ENCODE results near the gene KRTAP4-6. TPM values are rescaled to one million over a fixed set of nuclear protein-coding genes. Genes with fewer than 3 reads are reported as not detected.
"Not testable (repeated sequence)": the region's sequence is repeated elsewhere in the genome, so short reads cannot be mapped to it uniquely, and the experiment has no call there.

The KRTAP4-6 gene
- not detected for total RNA-seq
- not detected for polyA plus RNA-seq
- long read RNA-seq, donor 1: 0 reads
- long read RNA-seq, donor 2: 0 reads
- long read RNA-seq, donor 3: 0 reads

DNA sequence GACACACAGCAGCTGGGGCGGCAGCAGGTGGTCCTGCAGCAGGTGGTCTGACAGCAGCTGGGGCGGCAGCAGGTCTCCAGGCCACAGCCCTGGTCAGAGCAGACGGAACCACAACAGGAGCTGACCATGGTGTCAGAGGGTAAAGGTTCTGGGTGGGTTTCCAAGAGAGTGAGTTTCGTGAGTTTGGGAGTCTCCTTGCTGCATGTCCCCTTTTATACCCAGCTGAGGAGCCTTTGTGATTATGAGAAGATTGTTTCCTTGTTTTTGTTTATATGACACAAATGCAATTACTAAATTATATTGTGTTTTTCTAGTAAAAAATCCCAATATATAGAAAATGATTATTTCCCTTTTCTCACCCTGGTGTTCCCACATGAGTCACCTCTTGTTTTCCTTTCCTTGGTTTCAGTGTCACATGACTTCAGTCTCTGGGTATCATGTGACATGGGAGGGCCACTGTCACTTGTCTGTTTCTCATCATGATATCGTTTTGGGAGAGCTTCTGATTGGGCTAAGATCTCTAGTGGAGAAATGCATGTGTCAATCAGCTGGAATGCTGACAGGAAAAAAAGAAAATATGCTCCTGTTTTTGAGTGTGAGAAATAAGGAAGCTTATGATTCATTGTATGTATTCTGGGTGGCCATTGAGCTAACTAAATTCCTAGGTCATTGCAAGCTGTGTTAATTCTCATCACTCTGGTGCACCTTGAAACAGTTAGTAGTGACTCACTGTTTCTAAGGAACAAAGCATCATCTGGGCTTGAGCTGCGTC lies at the start of gene KRTAP4-6:
Gene KRTAP4-6, minus strand, starts transcription at position 185 of the 772 bp plus-strand sequence. Its CDS starts 57 bp downstream, at position 128.
- DNase-seq: no peak
- intact Hi-C loops (cut with DNase I): no loop called here
- no peaks in the 10 kb centered on the region for H3K36me3 ChIP-seq
- H3K4me1 ChIP-seq (ENCODE audit: insufficient read depth): no peaks in the 10 kb centered on the region
- 81 to 88% (median 86%) methylated on average over 6 of the region's 6 CpGs for WGBS, 3 donors
- no peaks in the 10 kb centered on the region for H3K27me3 ChIP-seq
- no peaks in the 10 kb centered on the region for H3K9me3 ChIP-seq
- no peak within 1 kb of the TSS for H3K4me3 ChIP-seq
- no peak within 1 kb of the TSS for H3K27ac ChIP-seq
- no peak for TF ChIP-seq EP300 (IDR thresholded peaks at IDR 0.05)
- TF ChIP-seq, protein P1, sequence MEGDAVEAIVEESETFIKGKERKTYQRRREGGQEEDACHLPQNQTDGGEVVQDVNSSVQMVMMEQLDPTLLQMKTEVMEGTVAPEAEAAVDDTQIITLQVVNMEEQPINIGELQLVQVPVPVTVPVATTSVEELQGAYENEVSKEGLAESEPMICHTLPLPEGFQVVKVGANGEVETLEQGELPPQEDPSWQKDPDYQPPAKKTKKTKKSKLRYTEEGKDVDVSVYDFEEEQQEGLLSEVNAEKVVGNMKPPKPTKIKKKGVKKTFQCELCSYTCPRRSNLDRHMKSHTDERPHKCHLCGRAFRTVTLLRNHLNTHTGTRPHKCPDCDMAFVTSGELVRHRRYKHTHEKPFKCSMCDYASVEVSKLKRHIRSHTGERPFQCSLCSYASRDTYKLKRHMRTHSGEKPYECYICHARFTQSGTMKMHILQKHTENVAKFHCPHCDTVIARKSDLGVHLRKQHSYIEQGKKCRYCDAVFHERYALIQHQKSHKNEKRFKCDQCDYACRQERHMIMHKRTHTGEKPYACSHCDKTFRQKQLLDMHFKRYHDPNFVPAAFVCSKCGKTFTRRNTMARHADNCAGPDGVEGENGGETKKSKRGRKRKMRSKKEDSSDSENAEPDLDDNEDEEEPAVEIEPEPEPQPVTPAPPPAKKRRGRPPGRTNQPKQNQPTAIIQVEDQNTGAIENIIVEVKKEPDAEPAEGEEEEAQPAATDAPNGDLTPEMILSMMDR (IDR thresholded peaks at IDR 0.05): no peak
- TF ChIP-seq POLR2A (IDR thresholded peaks at IDR 0.05): no peak

DNA sequence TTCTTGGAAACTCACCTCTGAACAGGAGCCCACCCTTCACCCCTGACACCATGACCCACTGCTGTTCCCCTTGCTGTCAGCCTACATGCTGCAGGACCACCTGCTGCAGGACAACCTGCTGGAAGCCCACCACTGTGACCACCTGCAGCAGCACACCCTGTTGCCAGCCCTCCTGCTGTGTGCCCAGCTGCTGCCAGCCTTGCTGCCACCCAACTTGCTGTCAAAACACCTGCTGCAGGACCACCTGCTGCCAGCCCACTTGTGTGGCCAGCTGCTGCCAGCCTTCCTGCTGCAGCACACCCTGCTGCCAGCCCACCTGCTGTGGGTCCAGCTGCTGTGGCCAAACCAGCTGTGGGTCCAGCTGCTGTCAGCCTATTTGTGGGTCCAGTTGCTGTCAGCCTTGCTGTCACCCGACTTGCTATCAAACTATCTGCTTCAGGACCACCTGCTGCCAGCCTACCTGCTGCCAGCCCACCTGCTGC lies 49.5 kb upstream of the KRTAP4-6 start, which contains the start of gene KRTAP9-1:
Gene KRTAP9-1, plus strand, starts transcription at position 51 of the 482 bp plus-strand sequence. Its CDS starts 0 bp downstream, at position 51.
- 68 to 91% (median 82%) methylated on average over 1 of the region's 1 CpG for WGBS, 3 donors

DNA sequence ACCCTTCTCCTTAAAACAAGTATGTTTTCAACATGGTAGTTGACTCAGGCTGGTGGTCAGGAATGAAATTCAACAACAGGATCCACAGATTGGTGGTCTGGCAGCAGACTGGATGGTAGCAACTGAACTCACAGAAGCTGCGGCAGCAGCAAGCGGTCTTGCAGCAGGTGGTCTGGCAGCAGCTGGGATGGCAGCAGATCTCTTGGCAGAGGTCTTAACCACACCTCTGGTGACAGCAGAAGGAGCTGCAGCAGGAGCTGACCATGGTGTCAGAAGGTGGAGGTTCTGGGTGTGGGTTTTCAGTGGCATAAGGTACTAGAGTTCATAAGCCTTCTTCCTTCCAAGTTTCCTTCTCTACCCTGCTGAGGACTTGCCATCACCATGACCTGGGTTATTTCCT lies 46.5 kb upstream of the KRTAP4-6 start:
- no peaks in the 10 kb centered on the region for H3K4me1 ChIP-seq (ENCODE audit: insufficient read depth)
- no peaks in the 10 kb centered on the region for H3K9me3 ChIP-seq
- DNase-seq: no peak
- intact Hi-C loops (cut with DNase I): no loop called here
- no peaks in the 10 kb centered on the region for H3K27me3 ChIP-seq
- 76 to 79% (median 78%) methylated on average over 2 of the region's 2 CpGs for WGBS, 3 donors
- H3K36me3 ChIP-seq: no peaks in the 10 kb centered on the region
- TF ChIP-seq POLR2A (IDR thresholded peaks at IDR 0.05) (no peak), EP300 (IDR thresholded peaks at IDR 0.05) (no peak)
- TF ChIP-seq, protein P1 (IDR thresholded peaks at IDR 0.05): no peak
- H3K4me3 ChIP-seq: no peak overlapping the region
- no peak overlapping the region for H3K27ac ChIP-seq

More for the DNA sequence above, 49.5 kb upstream of the KRTAP4-6 start, which contains the start of gene KRTAP9-1:
- H3K9me3 ChIP-seq; intact Hi-C loops (cut with DNase I); H3K4me3 ChIP-seq; H3K27me3 ChIP-seq; H3K27ac ChIP-seq; H3K4me1 ChIP-seq (ENCODE audit: insufficient read depth); H3K36me3 ChIP-seq; DNase-seq: not testable (repeated sequence)

DNA sequence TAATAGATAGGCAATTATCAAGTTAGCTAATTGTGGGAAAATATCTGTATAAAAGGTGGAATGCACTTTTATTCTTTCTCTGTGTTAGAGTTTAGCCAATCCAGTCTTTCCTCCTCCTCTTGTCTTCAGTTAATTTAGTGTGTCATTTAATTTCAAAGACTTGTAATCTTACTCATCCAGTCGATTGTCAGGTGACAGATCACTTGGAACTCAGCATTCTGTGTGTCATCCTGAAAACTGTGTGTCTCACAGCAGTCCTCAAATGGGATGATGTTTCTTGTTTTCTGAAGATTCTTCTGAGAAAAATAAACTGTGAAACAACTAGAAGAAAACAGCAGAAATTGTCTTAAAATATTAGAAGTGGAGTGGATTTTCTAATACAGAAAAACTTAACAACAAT lies 44.7 kb upstream of the KRTAP4-6 start:
- H3K4me3 ChIP-seq: no peak overlapping the region
- no peaks in the 10 kb centered on the region for H3K36me3 ChIP-seq
- DNase-seq: no peak
- no peaks in the 10 kb centered on the region for H3K4me1 ChIP-seq (ENCODE audit: insufficient read depth)
- intact Hi-C loops (cut with DNase I): no loop called here
- WGBS, 3 donors: 64 to 67% (median 67%) methylated on average over 1 of the region's 1 CpG
- H3K27me3 ChIP-seq: no peaks in the 10 kb centered on the region
- no peak overlapping the region for H3K27ac ChIP-seq
- TF ChIP-seq POLR2A (IDR thresholded peaks at IDR 0.05): no peak
- no peak for TF ChIP-seq EP300 (IDR thresholded peaks at IDR 0.05)
- TF ChIP-seq, protein P1 (IDR thresholded peaks at IDR 0.05): no peak
- no peaks in the 10 kb centered on the region for H3K9me3 ChIP-seq

DNA sequence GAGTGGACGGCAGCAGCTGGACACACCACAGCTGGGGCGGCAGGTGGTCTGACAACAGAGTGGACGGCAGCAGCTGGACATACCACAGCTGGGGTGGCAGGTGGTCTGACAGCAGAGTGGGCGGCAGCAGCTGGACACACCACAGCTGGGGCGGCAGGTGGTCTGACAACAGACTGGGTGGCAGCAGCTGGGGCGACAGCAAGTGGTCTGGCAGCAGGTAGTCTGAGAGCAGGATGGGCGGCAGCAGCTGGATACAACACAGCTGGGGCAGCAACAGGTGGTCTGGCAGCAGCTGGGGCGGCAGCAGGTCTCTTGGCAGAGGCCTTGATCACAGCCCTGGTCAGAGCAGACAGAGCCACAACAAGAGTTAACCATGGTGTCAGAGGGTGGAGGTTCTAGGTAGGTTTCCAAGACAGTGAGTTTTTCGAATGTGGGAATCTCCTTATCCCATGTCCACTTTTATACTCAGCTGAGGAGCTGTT lies 44.2 kb upstream of the KRTAP4-6 start, which contains the start of gene KRTAP4-1:
Gene KRTAP4-1, minus strand, starts transcription at position 432 of the 482 bp plus-strand sequence. Its CDS starts 57 bp downstream, at position 375.
- TF ChIP-seq, protein P1 (IDR thresholded peaks at IDR 0.05): no peak
- TF ChIP-seq EP300 (IDR thresholded peaks at IDR 0.05) (no peak), POLR2A (IDR thresholded peaks at IDR 0.05) (no peak)
- 40 to 49% (median 47%) methylated on average over 9 of the region's 9 CpGs for WGBS, 3 donors
- H3K27ac ChIP-seq: no peak within 1 kb of the TSS
- DNase-seq: no peak
- no peaks in the 10 kb centered on the region for H3K4me1 ChIP-seq (ENCODE audit: insufficient read depth)
- no peak within 1 kb of the TSS for H3K4me3 ChIP-seq
- intact Hi-C loops (cut with DNase I): no loop called here
- no peaks in the 10 kb centered on the region for H3K36me3 ChIP-seq
- no peaks in the 10 kb centered on the region for H3K27me3 ChIP-seq
- no peaks in the 10 kb centered on the region for H3K9me3 ChIP-seq

Data from ovary (tissue), 10 donors.